SH-SY5Y (cell line): ENCODE data around the gene MANSC1.

Experiments used
- GATA2 ChIP-seq: IDR thresholded peaks from 2 replicates; pipeline ENCODE4 v1.6.1; 2011; ENCODE audit warnings: mild to moderate bottlenecking, low read depth, low read length
- GATA3 ChIP-seq: IDR thresholded peaks from 2 replicates; pipeline ENCODE4 v1.6.1; 2011; ENCODE audit warnings: low read depth, mild to moderate bottlenecking, low read length, moderate library complexity

DNA sequence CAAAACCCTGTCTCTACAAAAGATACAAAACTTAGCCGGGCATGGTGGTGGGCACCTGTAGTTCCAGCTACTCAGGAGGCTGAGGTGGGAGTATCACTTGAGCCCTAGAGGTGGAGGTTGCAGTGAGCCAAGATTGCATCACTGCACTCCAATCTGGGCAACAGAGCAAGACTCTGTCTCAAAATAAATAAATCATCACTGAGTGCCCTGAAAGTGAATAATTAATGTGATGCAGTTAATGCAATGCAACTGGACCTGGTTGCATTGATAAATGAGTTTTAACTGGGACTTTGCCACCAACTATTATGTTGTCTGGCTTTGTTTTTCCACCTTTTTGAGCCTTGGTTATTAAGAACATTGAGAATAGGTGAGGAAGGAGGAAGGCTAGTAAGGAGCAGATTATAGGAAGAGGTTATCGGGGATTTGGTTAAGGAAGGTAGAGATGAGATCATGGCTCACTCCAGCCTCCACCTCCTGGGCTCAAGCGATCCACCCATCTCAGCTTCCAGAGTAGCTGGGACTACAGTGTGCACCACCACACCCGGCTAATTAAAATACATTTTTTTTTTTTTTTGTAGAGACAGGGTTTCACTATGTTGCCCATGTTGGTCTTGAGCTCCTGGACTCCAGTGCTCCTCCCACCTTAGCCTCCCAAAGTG is 14.9 kb upstream of the MANSC1 start:
- TF ChIP-seq GATA3 (no peak), GATA2 (no peak)
